ENCODE results near the gene ERN1.

- TF ChIP-seq CTCF (IDR thresholded peaks at IDR 0.05) (no peak), POLR2A (IDR thresholded peaks at IDR 0.05) (no peak)
These were observed 19.4 kb downstream of the ERN1 start for GRCh38 chr17:64110379-64111152.
